Gastrocnemius medialis (tissue), 4 donors: ENCODE data around the gene NNT. TPM values are rescaled to one million over a fixed set of nuclear protein-coding genes. Genes with fewer than 3 reads are reported as not detected.
"Not testable (repeated sequence)": the region's sequence is repeated elsewhere in the genome, so short reads cannot be mapped to it uniquely, and the experiment has no call there.

ENCODE experiments used
- ATAC-seq, 2 donors: fragments of 150-250 bp; one replicate each; pipeline ENCODE4 v1.9.1; 2016
- DNase-seq, 2 donors: peaks; one replicate each; pipeline ENCODE4 v3.0.0-alpha.2; 2019
- H3K27ac ChIP-seq, 4 donors: fragments of 200-600 bp; sonication (generic); 1 replicate in 1 of 4; 2 replicates in 3 of 4; pipeline ENCODE4 v1.5.1; 2016 to 2018; ENCODE audit warnings: mild to moderate bottlenecking in 2 of 4, moderate library complexity in 1 of 4
- H3K27me3 ChIP-seq, 3 donors: fragments of 200-600 bp; sonication (generic) in 2 of 3; 1 replicate in 1 of 3; 2 replicates in 2 of 3; pipeline versions ENCODE4 v1.5.1 to v1.6.0; 2016 to 2019; ENCODE audit warnings: mild to moderate bottlenecking in 1 of 3, moderate library complexity in 1 of 3
- H3K36me3 ChIP-seq, 2 donors: fragments of 200-600 bp; sonication (generic) in 1 of 2; one replicate each; pipeline ENCODE4 v1.5.1; 2017 to 2018
- H3K4me1 ChIP-seq, 2 donors: fragments of 200-600 bp; sonication (generic) in 1 of 2; one replicate each; pipeline ENCODE4 v1.5.1; 2016 to 2017; ENCODE audit warnings: mild to moderate bottlenecking in 2 of 2
- H3K4me3 ChIP-seq, 4 donors: fragments of 200-600 bp; sonication (generic) in 3 of 4; 1 replicate in 1 of 4; 2 replicates in 3 of 4; pipeline ENCODE4 v1.5.1; 2016 to 2019; ENCODE audit warnings: mild to moderate bottlenecking in 2 of 4
- H3K9me3 ChIP-seq, 3 donors: fragments of 200-600 bp; sonication (generic) in 2 of 3; 1 replicate in 1 of 3; 2 replicates in 2 of 3; pipeline ENCODE4 v1.5.1; 2016 to 2019
- CTCF ChIP-seq, 5 experiments: fragments of 450-650 bp in 3 of 5; fragments of 200-600 bp in 2 of 5; sonication (generic) in 2 of 5; IDR thresholded peaks in 4 of 5; conservative IDR thresholded peaks in 1 of 5; 1 replicate in 4 of 5; 2 replicates in 1 of 5; pipeline ENCODE4 v1.5.1; 2016 to 2019; ENCODE audit warnings: antibody characterized with exemption in 5 of 5, mild to moderate bottlenecking in 3 of 5, moderate library complexity in 3 of 5
- POLR2A ChIP-seq, 2 donors: fragments of 450-650 bp; IDR thresholded peaks; one replicate each; pipeline ENCODE4 v1.6.1; 2017; ENCODE audit warnings: antibody characterized with exemption in 2 of 2, mild to moderate bottlenecking in 2 of 2, moderate library complexity in 2 of 2
- in situ Hi-C, 4 donors: fragments of 200-750 bp; cut with MboI; loops; one replicate each; pipeline versions ENCODE4 v1.15.0 to v1.8.0; 2017; ENCODE audit warnings: low sequenced_read_pairs in 4 of 4
- intact Hi-C: fragments of 100-400 bp; cut with DNase I; formaldehyde crosslinking; loops from one replicate; pipeline ENCODE4 v1.15.1; 2023; ENCODE audit warnings: low total_unique reads
- total RNA-seq, 4 donors: library from RNA; depleted of rRNA; stranded (reverse); fragments of >200 nt; gene quantifications; one replicate each; pipeline versions ENCODE4 v1.1.0 to v1.2.3, GENCODE V29; 2016

The NNT gene
- total RNA-seq, 4 donors from 2014 or later = 90.3 to 149 (median 127) TPM

- Histone ChIP-seq H3K27me3 (no peaks in the 10 kb centered on the region), H3K4me3 (no peak overlapping the region), H3K36me3 (peaks cover 0 to 28% of the 10 kb centered on the region in 2 donors), H3K4me1 (peaks cover 0 to 3% of the 10 kb centered on the region in 2 donors), H3K9me3 (no peaks in the 10 kb centered on the region), H3K27ac (peak overlapping the region in 1 of 4 donors; percentile 41)
- ATAC-seq = peak; percentile 26 to 41
- intact Hi-C loops (no loop called here), in situ Hi-C loops (no loop called here)
- TF ChIP-seq CTCF (IDR thresholded peaks at IDR 0.05 in 4 of 5, conservative IDR thresholded peaks at IDR 0.05 in 1 of 5) (no peak), POLR2A (IDR thresholded peaks at IDR 0.05) (no peak)
- no peak for DNase-seq
Observed at GRCh38 chr5:43663916-43664315, 60.9 kb downstream of the NNT start.

- peaks cover 0 to 3% of the 10 kb centered on the region in 2 donors for H3K4me1 ChIP-seq
- no peak for ATAC-seq
- no peaks in the 10 kb centered on the region for H3K9me3 ChIP-seq
- no peak overlapping the region for H3K4me3 ChIP-seq
- H3K27ac ChIP-seq = peak overlapping the region in 1 of 4 donors; percentile 41
- no peak for DNase-seq
- H3K36me3 ChIP-seq = peaks cover 0 to 22% of the 10 kb centered on the region in 2 donors
- H3K27me3 ChIP-seq = no peaks in the 10 kb centered on the region
- TF ChIP-seq CTCF (IDR thresholded peaks at IDR 0.05 in 4 of 5, conservative IDR thresholded peaks at IDR 0.05 in 1 of 5) (no peak), POLR2A (IDR thresholded peaks at IDR 0.05) (no peak)
- in situ Hi-C loops = no loop called here
- intact Hi-C loops = no loop called here
Observed at GRCh38 chr5:43664501-43665040, 61.6 kb downstream of the NNT start.

GRCh38 chr5:43665749-43666148, 62.8 kb downstream of the NNT start:
- in situ Hi-C loops, H3K4me1 ChIP-seq, H3K9me3 ChIP-seq, H3K27me3 ChIP-seq, H3K4me3 ChIP-seq, intact Hi-C loops, H3K27ac ChIP-seq, DNase-seq, ATAC-seq: not testable (repeated sequence)
- H3K36me3 ChIP-seq = peaks cover 0 to 12% of the 10 kb centered on the region in 2 donors

- H3K4me1 ChIP-seq, H3K36me3 ChIP-seq, ATAC-seq, H3K27me3 ChIP-seq, H3K4me3 ChIP-seq, H3K9me3 ChIP-seq, DNase-seq, intact Hi-C loops, H3K27ac ChIP-seq, in situ Hi-C loops: not testable (repeated sequence)
Observed at GRCh38 chr5:43666728-43667127, 63.7 kb downstream of the NNT start.

GRCh38 chr5:43667379-43667778, 64.4 kb downstream of the NNT start:
- H3K27me3 ChIP-seq, DNase-seq, H3K4me3 ChIP-seq, H3K4me1 ChIP-seq, H3K36me3 ChIP-seq, intact Hi-C loops, H3K9me3 ChIP-seq, in situ Hi-C loops, H3K27ac ChIP-seq, ATAC-seq: not testable (repeated sequence)

- in situ Hi-C loops (no loop called here), intact Hi-C loops (no loop called here)
- Histone ChIP-seq H3K36me3 (peaks cover 0 to 11% of the 10 kb centered on the region in 2 donors), H3K27ac (peak overlapping the region in 1 of 4 donors; percentile 39), H3K9me3 (no peaks in the 10 kb centered on the region), H3K27me3 (no peaks in the 10 kb centered on the region), H3K4me3 (no peak overlapping the region), H3K4me1 (peaks cover 0 to 16% of the 10 kb centered on the region in 2 donors)
- no peak for TF ChIP-seq CTCF (IDR thresholded peaks at IDR 0.05 in 4 of 5, conservative IDR thresholded peaks at IDR 0.05 in 1 of 5)
- TF ChIP-seq POLR2A (IDR thresholded peaks at IDR 0.05) = no peak
- ATAC-seq (no peak), DNase-seq (no peak)
Observed at GRCh38 chr5:43674536-43674935, 71.6 kb downstream of the NNT start.
